ENCODE data around the gene DRD4.
A peak's percentile ranks its signal among the peaks of the same experiment; 100 is the strongest.
"Not testable (repeated sequence)": the region's sequence is repeated elsewhere in the genome, so short reads cannot be mapped to it uniquely, and the experiment has no call there.

The DRD4 gene

GRCh38 chr11:645536-645935 is 8.5 kb downstream of the DRD4 start:
- DNase-seq: no peak

GRCh38 chr11:646214-646613 is 9.1 kb downstream of the DRD4 start:
- DNase-seq: no peak

GRCh38 chr11:647672-648158 is 10.6 kb downstream of the DRD4 start:
- DNase-seq: not testable (repeated sequence)

- DNase-seq: no peak
Observed at GRCh38 chr11:650482-650881, 13.4 kb downstream of the DRD4 start.

GRCh38 chr11:653136-653535 is 16.1 kb downstream of the DRD4 start:
- not testable (repeated sequence) for DNase-seq

- DNase-seq: no peak
Observed at GRCh38 chr11:653837-654236, 16.8 kb downstream of the DRD4 start.

GRCh38 chr11:654444-654843 is 17.4 kb downstream of the DRD4 start:
- not testable (repeated sequence) for DNase-seq

GRCh38 chr11:655036-655726 is 18.1 kb downstream of the DRD4 start:
- no peak for DNase-seq

GRCh38 chr11:656426-656825 is 19.4 kb downstream of the DRD4 start:
- no peak for DNase-seq

- no peak for DNase-seq
Observed at GRCh38 chr11:656866-657265, 19.8 kb downstream of the DRD4 start.

GRCh38 chr11:657691-658126 is 20.6 kb downstream of the DRD4 start:
- no peak for DNase-seq

GRCh38 chr11:659532-660085 is 22.5 kb downstream of the DRD4 start:
- DNase-seq: no peak

GRCh38 chr11:660281-660680 is 23.2 kb downstream of the DRD4 start:
- no peak for DNase-seq

GRCh38 chr11:660681-661444 is 23.8 kb downstream of the DRD4 start:
- no peak for DNase-seq

GRCh38 chr11:662689-663274 is 25.7 kb downstream of the DRD4 start:
- peak; percentile 16 for DNase-seq

GRCh38 chr11:665062-665703 is 28.1 kb downstream of the DRD4 start:
- DNase-seq: no peak

GRCh38 chr11:665704-666281 is 28.7 kb downstream of the DRD4 start:
- no peak for DNase-seq

- DNase-seq: no peak
Observed at GRCh38 chr11:673866-674265, 36.8 kb downstream of the DRD4 start.

- DNase-seq: no peak
Observed at GRCh38 chr11:674406-674805, 37.3 kb downstream of the DRD4 start.

- no peak for DNase-seq
Observed at GRCh38 chr11:678297-678696, 41.2 kb downstream of the DRD4 start.

GRCh38 chr11:679271-680207 is 42.5 kb downstream of the DRD4 start:
- no peak for DNase-seq

All from T-helper 9 cell (primary cell).